Measurements from ENCODE around the gene PLPP1.

PLPP1 gene

GRCh38 chr5:55534436-55535198 lies at the start of gene PLPP1:
TSS of gene PLPP1 (minus strand) at chr5:55534964. CDS start at chr5:55534629, 335 bp downstream.
- peak; percentile 78 for DNase-seq

- DNase-seq, result no peak
Measured at GRCh38 chr5:55583578-55583977, 48.8 kb upstream of the PLPP1 start.

GRCh38 chr5:55582256-55582655 lies 47.5 kb upstream of the PLPP1 start:
- DNase-seq, result no peak

- no peak for DNase-seq
Measured at GRCh38 chr5:55580042-55580441, 45.3 kb upstream of the PLPP1 start.

GRCh38 chr5:55578771-55579170 lies 44.0 kb upstream of the PLPP1 start:
- DNase-seq, result no peak

GRCh38 chr5:55577353-55578060 lies 42.7 kb upstream of the PLPP1 start:
- no peak for DNase-seq

GRCh38 chr5:55576661-55577060 lies 41.9 kb upstream of the PLPP1 start:
- DNase-seq, result no peak

- DNase-seq, result peak; percentile 93
Measured at GRCh38 chr5:55575815-55576583, 41.2 kb upstream of the PLPP1 start.

GRCh38 chr5:55572600-55572999 lies 37.8 kb upstream of the PLPP1 start:
- no peak for DNase-seq

GRCh38 chr5:55572020-55572419 lies 37.3 kb upstream of the PLPP1 start:
- no peak for DNase-seq

- no peak for DNase-seq
Measured at GRCh38 chr5:55570570-55570969, 35.8 kb upstream of the PLPP1 start.

- DNase-seq, result no peak
Measured at GRCh38 chr5:55570026-55570425, 35.3 kb upstream of the PLPP1 start.

- no peak for DNase-seq
Measured at GRCh38 chr5:55569513-55569865, 34.7 kb upstream of the PLPP1 start.

- peak; percentile 69 for DNase-seq
Measured at GRCh38 chr5:55568654-55569512, 34.1 kb upstream of the PLPP1 start.

- no peak for DNase-seq
Measured at GRCh38 chr5:55564721-55565120, 30.0 kb upstream of the PLPP1 start.

- no peak for DNase-seq
Measured at GRCh38 chr5:55558484-55558883, 23.7 kb upstream of the PLPP1 start.

- no peak for DNase-seq
Measured at GRCh38 chr5:55557123-55557522, 22.4 kb upstream of the PLPP1 start.

GRCh38 chr5:55554585-55555202 lies 19.9 kb upstream of the PLPP1 start:
- no peak for DNase-seq

- no peak for DNase-seq
Measured at GRCh38 chr5:55551904-55552303, 17.1 kb upstream of the PLPP1 start.

GRCh38 chr5:55551358-55551757 lies 16.6 kb upstream of the PLPP1 start:
- no peak for DNase-seq

- no peak for DNase-seq
Measured at GRCh38 chr5:55547781-55548180, 13.0 kb upstream of the PLPP1 start.

GRCh38 chr5:55546947-55547346 lies 12.2 kb upstream of the PLPP1 start:
- DNase-seq, result no peak
